Loucy (cell line): ENCODE data around the gene PCBP3.

Source experiments
- CTCF ChIP-seq: fragments of 200-600 bp; sonication (generic); conservative IDR thresholded peaks from 2 replicates; pipeline ENCODE4 v1.5.1; 2014; ENCODE audit warnings: mild to moderate bottlenecking, antibody characterized with exemption, low read length
- EZH2phosphoT487 ChIP-seq: fragments of 200-600 bp; IDR thresholded peaks from 2 replicates; pipeline ENCODE4 v1.6.1; 2018; ENCODE audit warnings: antibody characterized with exemption, mild to moderate bottlenecking, moderate library complexity, borderline replicate concordance

GRCh38 chr21:45638707-45639106, 4.8 kb upstream of the PCBP3 start:
- no peak for TF ChIP-seq CTCF
- TF ChIP-seq EZH2phosphoT487: no peak
